Measurements from ENCODE around the gene TBX19. TPM values are rescaled to one million over a fixed set of nuclear protein-coding genes. Genes with fewer than 3 reads are reported as not detected.

TBX19 gene
- total RNA-seq (2014; rRNA removed; shearing (Covaris generic)) = 0.17 TPM in 1 of 2 replicates, not detected in the other

- DNase-seq (ENCODE audit: low spot score) = no peak
Observed at GRCh38 chr1:168280296-168280927, at the start of gene TBX19. Gene TBX19 (plus strand): TSS chr1:168280877. CDS start chr1:168281091, 214 bp downstream.

DNA sequence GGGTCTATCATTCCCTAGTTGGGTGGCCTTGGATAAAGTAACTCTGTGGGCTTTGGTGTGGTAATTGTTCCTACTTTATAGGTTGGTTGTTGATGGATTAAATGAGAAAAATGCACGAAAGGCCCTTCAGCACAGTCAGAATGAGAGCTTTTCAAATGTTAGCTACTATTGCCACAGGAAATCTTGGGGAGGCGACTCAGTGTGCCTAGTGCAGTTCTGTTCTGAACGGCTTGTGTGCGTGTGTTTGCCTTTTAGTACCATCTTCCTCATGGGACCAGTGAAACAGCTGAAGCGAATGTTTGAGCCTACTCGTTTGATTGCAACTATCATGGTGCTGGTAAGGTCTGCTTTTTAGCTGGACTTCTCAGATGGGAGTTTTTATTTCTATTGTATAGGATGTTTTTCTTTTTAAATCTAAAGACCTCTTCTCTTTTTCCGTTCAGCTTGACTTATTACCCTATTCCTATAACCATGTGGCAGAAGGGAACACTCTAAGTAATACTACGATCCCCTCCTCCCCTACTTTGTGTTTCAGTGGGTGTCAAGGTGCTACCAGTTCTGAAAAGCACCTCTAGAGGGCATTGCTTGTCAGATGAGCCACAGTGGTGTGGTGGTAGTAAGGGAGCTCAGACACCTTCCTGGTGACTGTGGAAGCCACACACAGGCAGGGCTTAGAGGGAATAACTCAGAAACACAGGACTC lies 45.7 kb upstream of the TBX19 start:
- peak; percentile 56 for DNase-seq (ENCODE audit: low spot score)

- DNase-seq (ENCODE audit: low spot score) = no peak
Observed at GRCh38 chr1:168235548-168235885, 45.2 kb upstream of the TBX19 start.

DNA sequence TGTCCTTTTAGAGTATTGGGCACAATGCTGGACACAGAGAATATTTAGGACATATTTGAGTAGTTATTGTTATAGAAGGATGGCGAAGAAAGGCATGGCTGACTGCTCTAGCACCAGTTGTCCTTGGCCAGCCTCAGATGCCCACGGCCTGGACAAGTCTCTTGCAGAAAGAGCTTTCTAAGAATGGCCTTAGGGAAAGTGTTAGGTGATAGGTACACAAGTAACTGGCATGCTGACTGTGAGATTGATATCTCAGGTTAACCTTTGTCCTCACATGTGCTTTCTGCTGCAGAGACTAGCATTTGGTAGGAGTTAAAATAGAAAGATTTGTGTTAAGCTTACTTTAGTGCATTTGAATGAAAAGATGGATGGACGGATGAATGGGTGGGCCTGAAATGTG lies 44.7 kb upstream of the TBX19 start:
- DNase-seq (ENCODE audit: low spot score) = no peak

DNA sequence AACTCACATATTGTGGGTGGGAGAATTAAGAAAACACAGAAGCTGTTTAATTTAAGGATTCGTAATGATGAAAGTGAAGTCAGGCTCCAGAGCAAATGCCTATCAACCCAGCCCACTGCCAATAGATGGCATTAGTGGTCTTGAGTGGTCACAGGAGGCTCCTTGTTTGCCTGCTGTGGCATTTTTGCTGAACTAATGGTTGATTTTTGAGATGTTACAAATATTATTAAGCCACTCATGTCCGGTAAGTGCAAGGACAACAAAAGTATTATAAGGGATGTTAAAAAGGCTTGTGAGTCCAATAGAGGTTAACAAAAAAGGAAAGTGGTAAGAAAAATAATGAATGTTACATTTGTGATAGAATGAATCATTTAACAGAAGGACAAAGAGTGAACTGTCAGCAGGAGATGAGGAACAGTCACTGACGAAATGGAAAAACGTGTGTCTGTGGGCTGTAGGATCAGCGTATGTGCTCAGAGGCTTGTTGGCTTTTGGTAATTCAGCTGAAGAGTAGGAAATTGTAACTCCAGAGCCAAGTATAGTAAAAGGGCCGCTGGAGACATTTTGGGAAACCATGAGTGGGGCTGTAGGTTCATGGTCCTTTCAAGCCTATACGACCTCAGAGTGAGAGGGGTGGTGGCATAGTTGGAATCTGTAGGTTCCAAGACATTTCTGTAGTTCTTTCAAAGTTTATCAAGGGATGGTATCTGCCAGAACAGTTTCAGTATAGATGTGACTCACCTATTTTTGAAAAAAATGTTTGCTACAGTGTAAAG lies 43.7 kb upstream of the TBX19 start:
- DNase-seq (ENCODE audit: low spot score) = no peak

DNA sequence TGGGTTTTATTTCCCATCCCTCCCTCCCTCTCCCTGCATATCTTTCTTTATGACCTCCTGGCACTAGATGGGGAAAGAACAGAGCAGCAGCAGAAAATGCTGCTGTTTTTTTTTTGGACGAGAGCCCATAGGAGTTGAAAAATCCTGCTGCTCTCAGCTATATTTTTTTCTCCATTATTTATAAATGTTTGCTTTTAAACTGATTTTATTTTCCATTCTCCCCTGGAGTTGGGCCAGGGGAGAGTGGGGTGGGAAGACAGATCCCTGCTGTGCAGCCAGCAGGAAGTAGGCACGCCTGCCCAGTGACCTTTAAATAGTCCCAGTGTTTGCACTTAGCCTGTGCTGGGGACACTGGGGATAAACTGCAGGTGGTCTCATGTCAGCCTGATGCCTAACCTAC lies 37.5 kb upstream of the TBX19 start:
- no peak for DNase-seq (ENCODE audit: low spot score)

GRCh38 chr1:168243636-168244212 lies 37.0 kb upstream of the TBX19 start:
- no peak for DNase-seq (ENCODE audit: low spot score)

DNA sequence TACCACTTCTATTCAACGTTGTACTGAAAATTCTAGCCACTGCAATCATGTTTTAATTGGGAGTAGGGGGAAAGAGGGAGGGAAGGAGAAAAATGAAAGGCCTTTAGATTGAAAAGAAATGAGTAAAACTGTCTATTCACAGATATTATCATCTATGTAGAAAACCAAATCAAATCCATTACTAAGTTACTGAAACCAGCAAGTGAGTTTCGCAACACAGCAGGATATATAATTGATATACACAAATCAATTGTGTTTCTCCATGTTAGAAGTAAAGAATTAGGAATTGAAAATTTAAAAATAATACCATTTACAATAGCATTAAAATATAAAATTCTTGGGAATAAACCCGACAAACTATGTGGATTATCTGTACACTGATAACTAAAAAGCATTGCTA lies 35.6 kb upstream of the TBX19 start:
- DNase-seq (ENCODE audit: low spot score) = no peak

GRCh38 chr1:168246506-168246905 lies 34.2 kb upstream of the TBX19 start:
- no peak for DNase-seq (ENCODE audit: low spot score)

GRCh38 chr1:168252204-168252733 lies 28.4 kb upstream of the TBX19 start:
- DNase-seq (ENCODE audit: low spot score) = no peak

DNA sequence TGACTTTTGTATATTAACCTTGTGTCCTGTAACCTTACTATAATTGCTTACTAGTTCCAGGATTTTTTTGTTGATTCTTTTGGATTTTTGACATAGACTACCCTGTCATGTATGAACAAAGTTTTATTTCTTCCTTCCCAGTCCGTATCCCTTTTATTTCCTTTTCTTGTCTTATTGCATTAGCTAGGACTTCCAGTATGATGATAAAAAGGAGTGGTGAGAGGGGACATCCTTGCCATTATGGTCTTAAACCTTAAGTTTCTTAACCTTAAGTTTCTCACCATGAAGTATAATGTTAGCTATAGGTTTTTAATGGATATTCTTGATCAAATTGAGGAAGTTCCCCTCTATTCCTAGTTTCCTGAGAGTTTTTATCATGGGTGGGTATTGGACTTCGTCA lies 24.5 kb upstream of the TBX19 start:
- DNase-seq (ENCODE audit: low spot score) = no peak

- DNase-seq (ENCODE audit: low spot score) = no peak
Observed at GRCh38 chr1:168257397-168257796, 23.3 kb upstream of the TBX19 start.

- no peak for DNase-seq (ENCODE audit: low spot score)
Observed at GRCh38 chr1:168259567-168259966, 21.1 kb upstream of the TBX19 start.

DNA sequence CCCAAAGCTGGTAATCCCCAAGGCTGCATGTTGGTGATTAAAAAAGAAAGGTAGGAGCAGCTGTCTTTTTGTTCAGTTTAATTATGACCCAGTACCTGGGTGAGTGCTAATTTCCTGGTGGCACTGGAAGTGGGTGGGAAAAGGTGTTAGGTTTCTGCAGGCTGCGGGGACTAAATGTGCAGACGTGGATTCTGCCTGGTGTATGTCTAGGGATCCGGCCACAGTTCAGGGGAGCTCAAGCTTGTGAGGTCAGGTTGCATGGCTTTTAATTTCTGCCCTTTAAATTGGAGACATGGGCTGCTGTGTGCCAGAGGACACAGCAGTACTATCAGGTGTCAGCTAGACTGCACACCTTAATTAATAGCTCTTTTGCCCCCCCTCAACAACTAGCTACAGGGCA lies 20.3 kb upstream of the TBX19 start:
- no peak for DNase-seq (ENCODE audit: low spot score)

- no peak for DNase-seq (ENCODE audit: low spot score)
Observed at GRCh38 chr1:168261390-168261789, 19.3 kb upstream of the TBX19 start.

GRCh38 chr1:168263130-168263529 lies 17.5 kb upstream of the TBX19 start:
- no peak for DNase-seq (ENCODE audit: low spot score)

DNA sequence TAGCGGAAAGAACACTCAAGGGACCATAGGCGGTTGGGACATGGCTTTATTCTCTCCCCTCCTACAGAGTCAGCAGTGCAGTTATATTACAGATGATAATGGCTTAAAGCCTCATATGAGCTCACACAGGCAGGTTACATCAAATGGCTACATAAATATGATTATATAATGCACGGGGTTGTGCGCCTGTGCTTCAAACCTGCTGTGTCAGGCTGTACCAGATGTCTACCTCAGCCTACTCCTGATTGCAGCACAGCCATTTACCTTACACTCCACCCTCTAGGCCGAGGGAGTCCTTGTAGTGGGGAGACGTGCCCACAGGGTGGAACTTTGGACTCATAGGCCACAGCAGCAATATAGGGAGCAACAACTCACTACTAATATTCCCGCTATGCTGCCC lies 16.4 kb upstream of the TBX19 start:
- DNase-seq (ENCODE audit: low spot score) = no peak

GRCh38 chr1:168265596-168265995 lies 15.1 kb upstream of the TBX19 start:
- no peak for DNase-seq (ENCODE audit: low spot score)

DNA sequence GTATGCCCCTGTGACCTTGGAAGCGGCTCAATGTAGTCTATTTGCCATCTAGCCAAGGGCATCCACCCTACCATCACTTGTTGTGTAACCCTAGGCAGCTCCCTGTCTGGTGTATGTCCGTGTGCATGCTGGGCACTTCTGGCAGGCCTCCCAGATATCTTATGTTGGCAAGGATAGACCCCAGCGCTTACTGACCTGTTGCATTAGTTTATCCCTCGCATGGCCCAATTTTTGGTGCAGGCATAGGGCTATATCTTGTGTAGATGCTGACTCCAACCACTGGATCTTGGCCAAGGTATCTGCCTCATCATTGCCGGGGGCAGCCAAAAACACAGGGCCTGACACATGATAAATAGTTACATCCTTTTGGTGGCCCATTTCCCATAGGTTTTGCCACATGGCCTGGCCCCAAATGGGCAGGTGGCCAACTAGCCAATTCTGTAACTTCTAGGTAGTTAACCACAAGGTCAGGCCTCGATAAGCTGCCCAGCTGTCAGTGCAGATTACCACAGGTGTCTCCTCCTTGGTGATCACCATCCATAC lies 14.0 kb upstream of the TBX19 start:
- no peak for DNase-seq (ENCODE audit: low spot score)

DNA sequence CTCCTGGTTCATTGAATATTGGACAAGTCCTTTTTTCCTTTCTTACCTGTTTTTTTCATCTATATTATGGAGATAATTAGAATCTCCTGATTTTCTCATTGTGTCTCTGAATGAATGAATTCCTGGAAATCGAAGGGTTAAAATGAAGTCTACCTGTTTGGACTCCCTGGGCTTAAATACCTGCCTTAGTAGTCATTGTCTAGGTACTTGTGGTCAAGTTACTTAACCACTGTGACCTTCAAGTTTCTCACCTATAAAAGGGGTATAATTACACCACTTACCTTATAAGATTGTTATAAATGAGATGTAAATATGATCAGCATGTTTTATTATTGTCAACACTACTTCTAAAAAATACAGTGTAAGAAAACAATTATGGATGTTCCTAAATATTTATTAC lies 9.0 kb upstream of the TBX19 start:
- no peak for DNase-seq (ENCODE audit: low spot score)

GRCh38 chr1:168273575-168273974 lies 7.1 kb upstream of the TBX19 start:
- DNase-seq (ENCODE audit: low spot score) = no peak

DNA sequence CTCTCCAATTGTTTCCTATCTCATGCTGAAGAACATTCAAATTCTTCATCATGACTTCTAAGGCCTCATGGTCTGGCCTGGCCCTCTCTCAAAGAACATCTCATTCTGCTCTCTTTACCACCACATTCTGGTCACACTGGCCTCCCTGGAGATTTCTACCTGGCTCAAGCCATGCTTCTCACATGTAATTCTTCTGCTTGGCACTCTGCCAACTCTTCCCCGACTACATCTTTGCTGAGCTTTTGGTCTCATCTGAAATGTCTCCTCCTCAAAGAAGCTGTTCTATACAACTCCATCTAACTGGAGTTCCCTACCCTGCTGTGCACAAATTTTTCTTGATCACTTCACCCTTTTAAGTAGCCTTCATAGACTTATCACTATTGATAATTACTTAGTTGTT lies 1.4 kb upstream of the TBX19 start:
- no peak for DNase-seq (ENCODE audit: low spot score)

Data from H4 (cell line).